Measurements from ENCODE around the gene ZBTB20. TPM values are rescaled to one million over a fixed set of nuclear protein-coding genes. Genes with fewer than 3 reads are reported as not detected.
A peak's percentile ranks its signal among the peaks of the same experiment; 100 is the strongest.

The ZBTB20 gene
- total RNA-seq, 1 experiment from 2014 or later, result 3.7 TPM

DNA sequence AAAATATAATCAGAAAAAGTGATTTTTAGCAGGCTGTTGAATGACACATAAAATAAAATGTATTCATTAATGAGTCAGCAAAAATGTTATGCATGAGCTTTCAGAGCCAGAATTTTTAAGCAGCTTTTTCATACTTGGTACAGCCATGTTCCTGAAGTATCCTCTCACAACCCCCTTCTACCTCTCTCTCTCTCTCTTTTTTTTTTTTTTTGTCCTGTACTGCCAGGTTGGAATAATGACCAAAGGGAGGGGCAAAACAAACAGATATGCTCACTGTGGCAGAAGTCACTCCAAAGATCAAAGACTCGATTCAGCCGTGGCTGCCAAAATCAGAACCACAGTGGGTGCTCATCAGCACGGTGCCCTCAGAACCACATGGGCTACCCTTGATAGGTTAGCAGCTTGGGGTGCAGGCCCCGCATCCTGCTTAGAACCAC, 383.0 kb downstream of the ZBTB20 start:
- no peaks in the 10 kb centered on the region for H3F3A ChIP-seq (ENCODE audit: low read length, unreplicated experiment)
- no peaks in the 10 kb centered on the region for H3K27me3 ChIP-seq (ENCODE audit: low read length)
- ChIA-PET POLR2A (ENCODE audit: unreplicated experiment) (no interaction called here), CTCF (interaction anchor here (0.6 to 0.7 kb wide), 3 partner anchors 57 to 920 kb away, joined by 3 to 5 read pairs (median 4); no protein-coding TSS in a partner anchor)
- no peak overlapping the region for H3K4me2 ChIP-seq (ENCODE audit: low read length)
- TF ChIP-seq, protein P1, sequence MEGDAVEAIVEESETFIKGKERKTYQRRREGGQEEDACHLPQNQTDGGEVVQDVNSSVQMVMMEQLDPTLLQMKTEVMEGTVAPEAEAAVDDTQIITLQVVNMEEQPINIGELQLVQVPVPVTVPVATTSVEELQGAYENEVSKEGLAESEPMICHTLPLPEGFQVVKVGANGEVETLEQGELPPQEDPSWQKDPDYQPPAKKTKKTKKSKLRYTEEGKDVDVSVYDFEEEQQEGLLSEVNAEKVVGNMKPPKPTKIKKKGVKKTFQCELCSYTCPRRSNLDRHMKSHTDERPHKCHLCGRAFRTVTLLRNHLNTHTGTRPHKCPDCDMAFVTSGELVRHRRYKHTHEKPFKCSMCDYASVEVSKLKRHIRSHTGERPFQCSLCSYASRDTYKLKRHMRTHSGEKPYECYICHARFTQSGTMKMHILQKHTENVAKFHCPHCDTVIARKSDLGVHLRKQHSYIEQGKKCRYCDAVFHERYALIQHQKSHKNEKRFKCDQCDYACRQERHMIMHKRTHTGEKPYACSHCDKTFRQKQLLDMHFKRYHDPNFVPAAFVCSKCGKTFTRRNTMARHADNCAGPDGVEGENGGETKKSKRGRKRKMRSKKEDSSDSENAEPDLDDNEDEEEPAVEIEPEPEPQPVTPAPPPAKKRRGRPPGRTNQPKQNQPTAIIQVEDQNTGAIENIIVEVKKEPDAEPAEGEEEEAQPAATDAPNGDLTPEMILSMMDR (conservative IDR thresholded peaks at IDR 0.05; ENCODE audit: low read depth, low read length), result no peak
- TF ChIP-seq EZH2 (IDR thresholded peaks at IDR 0.05; ENCODE audit: low read length, unreplicated experiment), result no peak
- no peak for TF ChIP-seq EZH2phosphoT487 (IDR thresholded peaks at IDR 0.05; ENCODE audit: borderline replicate concordance, low read length)
- intact Hi-C loops (cut with micrococcal nuclease), result no loop called here
- H3K4me1 ChIP-seq (ENCODE audit: insufficient read depth, low read length), result 0 out of 2 replicates have a peak, but pooled peaks cover 6% of the 10 kb centered on the region
- no peaks in the 10 kb centered on the region for H4K20me1 ChIP-seq (ENCODE audit: low read length)
- DNase-seq (peak; percentile 12), ATAC-seq (no peak)
- H3K79me2 ChIP-seq (ENCODE audit: low read length), result no peaks in the 10 kb centered on the region
- H3K36me3 ChIP-seq (ENCODE audit: low read depth, low read length), result no peaks in the 10 kb centered on the region
- no peaks in the 10 kb centered on the region for H3K9me3 ChIP-seq (ENCODE audit: low read length)
- H3K4me3 ChIP-seq (ENCODE audit: low read length), result no peak overlapping the region
- H3K27ac ChIP-seq (ENCODE audit: low read length), result no peak overlapping the region
- H3K9ac ChIP-seq (ENCODE audit: low read length), result no peak overlapping the region
- no TSS peak for BruUV-seq (replicated peaks)
- H3K9me2 ChIP-seq (replicated peaks; ENCODE audit: low read length), result no peaks in the 10 kb centered on the region
- H2AFZ ChIP-seq (ENCODE audit: low read length), result no peak overlapping the region

DNA sequence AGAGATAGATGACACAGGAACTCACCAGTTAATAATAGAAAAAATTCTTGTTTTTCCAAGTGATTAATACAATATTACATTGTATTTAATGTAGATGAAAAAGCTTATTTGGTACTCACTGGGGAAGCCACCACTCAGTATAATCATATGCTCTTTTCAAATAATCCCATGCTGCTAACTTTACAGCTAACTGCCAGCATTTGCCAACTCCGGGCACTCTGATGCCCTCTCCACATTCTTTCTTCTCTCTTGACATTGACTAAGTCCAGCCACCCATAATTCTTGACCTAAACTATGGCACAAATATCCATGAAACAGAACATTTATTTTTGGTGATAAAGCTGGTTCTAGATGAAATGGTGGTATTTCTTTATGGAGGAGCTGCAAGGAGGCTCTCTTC, 384.9 kb downstream of the ZBTB20 start:
- intact Hi-C loops (cut with micrococcal nuclease), result no loop called here
- ChIA-PET POLR2A (ENCODE audit: unreplicated experiment) (interaction anchor here (0.5 to 0.7 kb wide), 2 partner anchors 10 to 243 kb away, joined by 9 to 14 read pairs; no protein-coding TSS in a partner anchor), CTCF (no interaction called here)
- Histone ChIP-seq H3K27me3 (ENCODE audit: low read length) (no peaks in the 10 kb centered on the region), H3K79me2 (ENCODE audit: low read length) (no peaks in the 10 kb centered on the region), H3K9me3 (ENCODE audit: low read length) (no peaks in the 10 kb centered on the region), H3K27ac (ENCODE audit: low read length) (no peak overlapping the region), H2AFZ (ENCODE audit: low read length) (no peak overlapping the region), H3K4me2 (ENCODE audit: low read length) (no peak overlapping the region), H3K36me3 (ENCODE audit: low read depth, low read length) (no peaks in the 10 kb centered on the region), H4K20me1 (ENCODE audit: low read length) (no peaks in the 10 kb centered on the region), H3F3A (ENCODE audit: low read length, unreplicated experiment) (no peaks in the 10 kb centered on the region), H3K4me1 (ENCODE audit: insufficient read depth, low read length) (0 out of 2 replicates have a peak, but pooled peaks cover 6% of the 10 kb centered on the region), H3K4me3 (ENCODE audit: low read length) (no peak overlapping the region), H3K9ac (ENCODE audit: low read length) (no peak overlapping the region), H3K9me2 (replicated peaks; ENCODE audit: low read length) (no peaks in the 10 kb centered on the region)
- DNase-seq (no peak), ATAC-seq (no peak)
- no peak for TF ChIP-seq EZH2phosphoT487 (IDR thresholded peaks at IDR 0.05; ENCODE audit: borderline replicate concordance, low read length)
- TF ChIP-seq EZH2 (IDR thresholded peaks at IDR 0.05; ENCODE audit: low read length, unreplicated experiment), result no peak
- TF ChIP-seq, protein P1 (conservative IDR thresholded peaks at IDR 0.05; ENCODE audit: low read depth, low read length), result no peak
- no TSS peak for BruUV-seq (replicated peaks)

DNA sequence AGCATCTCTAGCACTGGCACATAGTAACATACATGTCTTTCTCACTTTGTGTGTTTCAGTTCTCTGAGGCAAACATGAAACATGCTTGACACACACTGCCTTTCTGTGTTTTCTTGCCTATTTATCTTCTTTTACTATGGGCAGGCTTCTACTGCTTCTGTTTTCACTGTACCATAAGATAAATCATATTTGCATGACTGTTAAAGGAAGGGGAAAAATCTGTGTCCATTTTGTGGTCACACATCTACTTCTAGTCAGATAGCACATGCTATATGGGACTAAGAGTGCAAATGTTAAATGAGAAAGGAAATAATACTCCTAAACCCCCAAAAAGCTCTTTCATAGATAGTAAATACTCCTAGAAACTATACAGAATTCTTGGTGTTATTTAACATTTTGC, 386.4 kb downstream of the ZBTB20 start:
- Histone ChIP-seq H3K9me3 (ENCODE audit: low read length) (no peaks in the 10 kb centered on the region), H3K27ac (ENCODE audit: low read length) (no peak overlapping the region), H3F3A (ENCODE audit: low read length, unreplicated experiment) (no peaks in the 10 kb centered on the region), H3K9ac (ENCODE audit: low read length) (no peak overlapping the region), H2AFZ (ENCODE audit: low read length) (no peak overlapping the region), H3K4me3 (ENCODE audit: low read length) (no peak overlapping the region), H3K79me2 (ENCODE audit: low read length) (no peaks in the 10 kb centered on the region), H3K4me1 (ENCODE audit: insufficient read depth, low read length) (0 out of 2 replicates have a peak, but pooled peaks cover 6% of the 10 kb centered on the region), H4K20me1 (ENCODE audit: low read length) (no peaks in the 10 kb centered on the region), H3K4me2 (ENCODE audit: low read length) (no peak overlapping the region), H3K36me3 (ENCODE audit: low read depth, low read length) (no peaks in the 10 kb centered on the region), H3K27me3 (ENCODE audit: low read length) (no peaks in the 10 kb centered on the region), H3K9me2 (replicated peaks; ENCODE audit: low read length) (no peaks in the 10 kb centered on the region)
- intact Hi-C loops (cut with micrococcal nuclease), result no loop called here
- DNase-seq (no peak), ATAC-seq (no peak)
- TF ChIP-seq EZH2 (IDR thresholded peaks at IDR 0.05; ENCODE audit: low read length, unreplicated experiment), result no peak
- TF ChIP-seq, protein P1 (conservative IDR thresholded peaks at IDR 0.05; ENCODE audit: low read depth, low read length), result no peak
- TF ChIP-seq EZH2phosphoT487 (IDR thresholded peaks at IDR 0.05; ENCODE audit: borderline replicate concordance, low read length), result no peak
- POLR2A ChIA-PET (ENCODE audit: unreplicated experiment), result no interaction called here
- CTCF ChIA-PET, result no interaction called here
- BruUV-seq (replicated peaks), result no TSS peak

Data from PC-3 (cell line).